Large intestine (tissue), 3 donors: Measurements from ENCODE around the gene DNAH9. TPM values are rescaled to one million over a fixed set of nuclear protein-coding genes. Genes with fewer than 3 reads are reported as not detected.
A peak's percentile ranks its signal among the peaks of the same experiment; 100 is the strongest.

Experiments used
- DNase-seq, 2 donors: peaks; one replicate each; pipeline versions ENCODE4 v3.0.0 to v3.0.0-alpha.2; 2013
- H3K27ac ChIP-seq: one replicate; pipeline ENCODE4 v1.5.1; 2013; ENCODE audit warnings: low read length
- H3K27me3 ChIP-seq: 2 replicates; pipeline ENCODE4 v1.6.1; 2013; ENCODE audit warnings: low read length; ENCODE audit not compliant: control insufficient read depth, insufficient read depth
- H3K36me3 ChIP-seq: 2 replicates; pipeline ENCODE4 v1.6.1; 2013; ENCODE audit warnings: low read length; ENCODE audit not compliant: control insufficient read depth, insufficient read depth
- H3K4me1 ChIP-seq: one replicate; pipeline ENCODE4 v1.6.1; 2013; ENCODE audit warnings: low read length; ENCODE audit not compliant: control insufficient read depth, insufficient read depth
- H3K4me3 ChIP-seq: one replicate; pipeline ENCODE4 v1.5.1; 2013; ENCODE audit warnings: low read length
- H3K9me3 ChIP-seq: one replicate; pipeline ENCODE4 v1.6.1; 2013; ENCODE audit warnings: mild to moderate bottlenecking, low read depth, low read length, moderate library complexity; ENCODE audit not compliant: control insufficient read depth
- WGBS: methylation state at CpG from one replicate; pipeline ENCODE4 v1.1.5; 2013; ENCODE audit warnings: low lambda C conversion rate; ENCODE audit not compliant: insufficient coverage; 5-methylcytosine and 5-hydroxymethylcytosine counted together
- polyA plus RNA-seq: library from polyadenylated mRNA; unstranded; fragments of 120-200 nt; gene quantifications from one replicate; pipeline ENCODE4 v1.2.1, GENCODE V29; 2013

The DNAH9 gene
- polyA plus RNA-seq, 1 donor = 0.28 TPM

DNA sequence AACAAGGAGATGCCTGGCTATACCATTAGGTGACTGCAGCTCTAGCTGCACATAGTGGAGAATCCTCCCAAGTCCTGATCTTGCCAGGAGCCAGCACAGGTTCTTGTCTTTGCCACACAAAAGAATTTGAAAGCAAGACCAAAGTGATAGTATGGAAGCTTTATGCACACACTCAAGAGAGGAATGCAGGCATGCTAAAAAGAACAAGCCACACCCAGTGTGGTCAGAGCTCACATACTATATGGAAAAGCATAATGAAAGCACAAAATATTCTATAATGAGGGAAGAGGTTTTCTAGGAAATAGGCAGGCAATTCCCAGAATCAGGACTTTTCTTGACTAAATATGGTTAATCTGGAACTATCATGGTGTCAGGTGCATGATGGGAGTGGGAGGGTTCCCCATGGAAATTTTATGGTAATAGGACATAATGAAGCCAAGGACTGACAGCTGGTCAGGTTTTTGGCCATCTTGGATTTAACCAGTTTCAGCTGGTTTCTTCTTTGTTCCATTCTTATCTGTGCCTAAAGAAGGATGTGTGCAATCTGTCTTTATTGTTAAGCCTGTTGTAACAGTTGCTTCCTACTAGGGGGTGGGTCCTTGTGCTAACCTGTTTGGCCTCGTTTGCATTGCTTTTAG lies 227.4 kb downstream of the DNAH9 start:
- H3K27me3 ChIP-seq = no peaks in the 10 kb centered on the region
- no peaks in the 10 kb centered on the region for H3K36me3 ChIP-seq
- H3K9me3 ChIP-seq = no peaks in the 10 kb centered on the region
- no peak for DNase-seq
- H3K4me3 ChIP-seq = no peak overlapping the region
- WGBS = no CpG with 5 or more reads among the region's 1 CpG
- H3K4me1 ChIP-seq = no peaks in the 10 kb centered on the region
- no peak overlapping the region for H3K27ac ChIP-seq

DNA sequence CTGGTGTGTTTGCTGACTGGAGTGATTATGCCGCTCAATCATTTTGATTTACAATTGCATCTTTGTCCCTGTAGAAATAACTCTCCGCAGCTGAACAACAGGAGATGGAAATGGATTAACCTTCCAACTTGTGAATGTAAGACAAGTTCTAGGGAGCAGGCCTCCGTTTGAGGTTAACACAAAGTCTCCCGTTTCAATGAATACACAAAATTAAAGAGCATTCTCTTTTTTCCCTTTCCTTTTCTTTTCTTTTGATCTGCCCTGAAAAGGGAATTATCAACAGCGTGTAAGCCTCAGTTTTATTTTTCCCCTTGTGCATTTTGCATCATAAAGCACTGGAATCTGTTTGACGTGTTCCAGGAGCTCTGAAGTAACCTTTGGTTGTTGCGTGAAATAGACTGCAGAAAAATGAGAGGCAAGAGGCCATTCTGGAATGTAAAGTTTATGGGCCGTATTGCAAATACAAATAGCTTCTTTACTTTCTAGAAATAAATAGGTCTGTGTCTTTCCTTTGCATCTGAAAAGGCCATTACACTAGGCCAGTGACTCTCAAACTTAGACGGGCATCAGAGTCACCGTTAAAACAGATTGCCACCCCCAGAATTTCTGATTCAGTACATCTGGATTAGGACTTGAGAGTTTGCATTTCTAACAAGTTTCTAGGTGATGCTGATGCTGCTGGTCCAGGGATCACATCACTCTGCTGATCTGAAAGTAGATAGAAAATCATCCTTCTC lies 234.3 kb downstream of the DNAH9 start:
- H3K9me3 ChIP-seq = no peaks in the 10 kb centered on the region
- no peaks in the 10 kb centered on the region for H3K4me1 ChIP-seq
- WGBS = 85% methylated on average over 3 of the region's 10 CpGs
- no peak overlapping the region for H3K27ac ChIP-seq
- no peaks in the 10 kb centered on the region for H3K27me3 ChIP-seq
- no peak overlapping the region for H3K4me3 ChIP-seq
- H3K36me3 ChIP-seq = no peaks in the 10 kb centered on the region
- DNase-seq = no peak

DNA sequence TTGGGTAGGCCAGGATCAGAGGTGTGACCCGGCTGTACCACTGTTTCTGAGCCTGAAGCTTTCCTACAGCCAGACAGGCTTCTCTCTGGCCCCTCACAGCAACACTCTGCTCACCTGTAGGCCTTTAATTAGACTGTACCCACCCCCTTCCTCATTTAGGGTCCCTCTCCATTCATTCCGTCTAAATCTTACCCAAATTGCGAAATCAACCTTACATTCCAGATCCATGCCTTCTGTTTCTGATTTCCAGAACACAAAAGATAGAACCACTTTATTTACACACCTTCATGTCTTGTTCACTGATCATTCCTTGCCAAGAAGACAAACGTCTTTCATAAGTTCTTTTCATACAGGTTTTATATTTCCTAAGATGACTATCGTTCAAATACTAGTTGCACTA lies 238.2 kb downstream of the DNAH9 start:
- DNase-seq = no peak
- no peaks in the 10 kb centered on the region for H3K9me3 ChIP-seq
- no peaks in the 10 kb centered on the region for H3K36me3 ChIP-seq
- no peaks in the 10 kb centered on the region for H3K4me1 ChIP-seq
- no peak overlapping the region for H3K4me3 ChIP-seq
- no peaks in the 10 kb centered on the region for H3K27me3 ChIP-seq
- no peak overlapping the region for H3K27ac ChIP-seq
- WGBS = 94% methylated on average over 4 of the region's 5 CpGs

DNA sequence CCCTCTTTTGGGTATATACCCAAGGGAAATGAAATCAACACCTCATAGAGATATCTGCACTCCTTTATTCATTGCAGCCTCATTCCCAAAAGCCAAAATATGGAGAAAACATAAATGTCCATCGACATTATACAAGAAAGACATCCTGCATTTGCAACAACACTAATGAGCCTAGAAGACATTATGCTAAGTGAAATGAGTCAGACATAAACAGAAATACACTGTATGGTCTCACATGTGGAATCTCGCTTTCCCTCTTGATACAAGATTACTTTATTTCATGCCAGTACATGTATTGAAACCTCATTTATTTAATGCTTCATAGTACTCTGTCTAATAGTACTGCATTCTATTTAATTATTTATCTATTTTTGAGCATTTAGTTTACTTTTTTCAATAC lies 241.8 kb downstream of the DNAH9 start:
- Histone ChIP-seq H3K4me1 (no peaks in the 10 kb centered on the region), H3K4me3 (no peak overlapping the region), H3K27me3 (no peaks in the 10 kb centered on the region), H3K36me3 (no peaks in the 10 kb centered on the region), H3K27ac (no peak overlapping the region), H3K9me3 (no peaks in the 10 kb centered on the region)
- 100% methylated on average over 1 of the region's 2 CpGs for WGBS
- no peak for DNase-seq

DNA sequence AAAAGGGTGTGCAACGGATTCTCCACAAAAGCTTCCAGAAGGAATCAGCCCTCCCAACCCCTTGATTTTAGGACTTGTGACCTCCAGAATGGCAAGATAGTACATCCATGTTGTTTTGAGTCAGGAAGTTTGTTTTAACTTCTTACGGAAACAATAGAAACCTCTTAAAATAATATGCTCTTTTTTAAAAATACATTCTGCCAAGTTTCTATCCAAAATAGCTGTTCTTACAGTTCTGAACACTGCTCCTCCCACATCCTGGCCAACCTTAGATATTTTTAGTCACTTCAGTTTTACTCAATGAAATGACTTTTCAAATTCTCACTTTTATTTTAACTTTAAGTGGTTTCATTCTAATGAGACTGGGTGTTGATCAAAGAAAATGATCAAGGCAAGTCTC lies 242.6 kb downstream of the DNAH9 start:
- no peak for DNase-seq
- H3K36me3 ChIP-seq = no peaks in the 10 kb centered on the region
- no peaks in the 10 kb centered on the region for H3K4me1 ChIP-seq
- no peaks in the 10 kb centered on the region for H3K27me3 ChIP-seq
- H3K4me3 ChIP-seq = no peak overlapping the region
- no CpG with 5 or more reads among the region's 2 CpGs for WGBS
- H3K9me3 ChIP-seq = no peaks in the 10 kb centered on the region
- H3K27ac ChIP-seq = no peak overlapping the region

DNA sequence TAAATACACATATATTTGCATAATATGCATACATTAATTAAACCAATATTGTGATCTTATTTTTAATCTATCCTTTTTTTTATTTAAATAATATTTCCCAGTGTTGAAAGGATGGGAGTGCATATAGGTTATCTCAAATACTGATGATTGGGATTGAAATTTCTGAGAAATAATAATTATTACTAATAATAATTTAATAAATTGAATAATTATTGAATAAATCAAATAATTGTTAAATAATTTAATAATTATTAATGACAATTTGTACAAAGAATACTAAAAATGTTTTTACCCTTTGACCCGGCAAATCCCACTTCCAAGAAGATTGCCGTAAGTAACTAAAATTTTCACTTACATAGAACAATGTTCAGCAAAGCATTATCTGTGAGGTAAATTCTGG lies 250.1 kb downstream of the DNAH9 start:
- H3K4me3 ChIP-seq = no peak overlapping the region
- DNase-seq = no peak
- H3K27me3 ChIP-seq = no peaks in the 10 kb centered on the region
- no peaks in the 10 kb centered on the region for H3K4me1 ChIP-seq
- H3K27ac ChIP-seq = no peak overlapping the region
- no peaks in the 10 kb centered on the region for H3K36me3 ChIP-seq
- WGBS = no CpG with 5 or more reads among the region's 2 CpGs
- no peaks in the 10 kb centered on the region for H3K9me3 ChIP-seq

DNA sequence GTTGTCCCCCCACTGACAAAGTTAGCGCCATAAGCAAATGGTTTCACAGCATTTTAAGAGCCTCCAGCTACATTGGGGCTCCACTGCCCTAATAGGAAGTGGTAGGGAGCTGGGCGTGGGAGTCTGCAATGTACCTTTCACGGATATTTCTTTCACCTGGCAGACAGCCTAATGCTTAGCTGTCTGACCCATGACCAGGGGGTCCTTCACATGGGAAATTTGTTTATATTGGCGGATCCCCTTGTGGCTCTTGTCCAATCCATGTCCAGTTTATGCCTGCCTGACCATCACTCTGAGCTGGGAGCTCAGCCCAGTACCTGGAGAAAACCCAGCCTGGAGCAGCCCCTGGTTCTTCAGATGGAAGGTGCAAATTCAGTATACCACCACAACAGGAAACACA lies 254.0 kb downstream of the DNAH9 start:
- Histone ChIP-seq H3K27me3 (no peaks in the 10 kb centered on the region), H3K9me3 (no peaks in the 10 kb centered on the region), H3K27ac (no peak overlapping the region), H3K36me3 (no peaks in the 10 kb centered on the region), H3K4me1 (no peaks in the 10 kb centered on the region), H3K4me3 (no peak overlapping the region)
- DNase-seq = no peak
- no CpG with 5 or more reads among the region's 4 CpGs for WGBS

DNA sequence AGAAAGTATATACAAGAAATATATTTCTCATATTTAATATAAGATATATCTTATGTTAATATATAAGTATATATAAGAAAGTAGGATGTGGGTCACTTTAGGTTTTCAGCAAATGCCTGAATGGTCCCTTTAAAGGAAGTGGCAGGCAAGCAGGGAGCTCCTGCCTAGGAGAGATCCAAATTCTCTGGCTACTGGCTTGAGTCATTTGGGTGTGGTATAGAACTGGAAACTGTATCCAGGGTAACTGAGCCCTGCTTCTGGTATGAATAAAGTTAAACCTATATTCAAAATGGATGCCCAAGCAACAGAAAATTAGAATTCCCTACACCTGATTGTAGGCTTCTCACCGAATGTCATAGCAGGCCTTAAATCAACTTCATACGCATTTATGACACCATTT lies 254.6 kb downstream of the DNAH9 start:
- Histone ChIP-seq H3K9me3 (no peaks in the 10 kb centered on the region), H3K4me3 (no peak overlapping the region), H3K4me1 (no peaks in the 10 kb centered on the region), H3K27me3 (no peaks in the 10 kb centered on the region), H3K27ac (no peak overlapping the region), H3K36me3 (no peaks in the 10 kb centered on the region)
- no peak for DNase-seq
- no CpG with 5 or more reads among the region's 2 CpGs for WGBS

DNA sequence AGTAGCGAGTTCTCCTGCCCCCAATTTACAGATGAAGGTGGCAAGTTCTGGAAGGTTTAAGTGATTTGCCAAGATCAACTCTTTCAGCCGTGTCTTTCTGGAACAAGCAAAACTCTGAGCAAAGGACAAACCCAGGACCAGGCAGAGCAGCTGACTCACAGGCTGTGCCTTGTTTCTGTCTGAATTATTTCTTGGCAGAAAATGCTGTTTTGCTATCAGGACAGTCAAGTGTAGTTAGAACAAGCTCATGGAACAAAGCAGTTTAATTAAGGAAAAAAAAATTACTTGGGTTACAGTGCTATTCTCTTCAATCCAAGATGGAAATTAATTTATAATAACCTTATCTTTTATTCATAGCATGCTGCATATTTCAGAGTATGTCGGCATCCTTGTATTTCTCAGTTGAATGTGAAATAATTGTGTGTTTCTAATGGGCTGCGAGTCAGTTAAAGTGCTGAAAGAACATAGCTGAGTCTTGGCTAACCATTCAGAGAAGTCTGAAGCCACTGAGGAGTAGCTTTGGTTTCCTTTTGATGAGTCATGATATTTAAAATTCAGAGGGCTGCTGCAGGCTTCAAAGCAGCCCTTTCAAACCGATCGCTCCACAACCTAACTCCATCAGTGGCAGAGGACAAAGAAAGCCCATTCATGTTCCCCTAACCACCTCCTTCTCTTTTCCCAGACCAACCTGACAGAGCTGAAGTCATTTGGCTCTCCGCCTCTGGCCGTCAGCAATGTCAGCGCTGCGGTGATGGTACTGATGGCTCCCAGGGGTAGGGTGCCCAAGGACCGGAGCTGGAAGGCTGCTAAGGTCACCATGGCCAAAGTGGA lies 255.3 kb downstream of the DNAH9 start:
- DNase-seq = no peak
- WGBS = no CpG with 5 or more reads among the region's 11 CpGs
- Histone ChIP-seq H3K4me3 (no peak overlapping the region), H3K36me3 (no peaks in the 10 kb centered on the region), H3K27ac (no peak overlapping the region), H3K27me3 (no peaks in the 10 kb centered on the region), H3K9me3 (no peaks in the 10 kb centered on the region), H3K4me1 (no peaks in the 10 kb centered on the region)

DNA sequence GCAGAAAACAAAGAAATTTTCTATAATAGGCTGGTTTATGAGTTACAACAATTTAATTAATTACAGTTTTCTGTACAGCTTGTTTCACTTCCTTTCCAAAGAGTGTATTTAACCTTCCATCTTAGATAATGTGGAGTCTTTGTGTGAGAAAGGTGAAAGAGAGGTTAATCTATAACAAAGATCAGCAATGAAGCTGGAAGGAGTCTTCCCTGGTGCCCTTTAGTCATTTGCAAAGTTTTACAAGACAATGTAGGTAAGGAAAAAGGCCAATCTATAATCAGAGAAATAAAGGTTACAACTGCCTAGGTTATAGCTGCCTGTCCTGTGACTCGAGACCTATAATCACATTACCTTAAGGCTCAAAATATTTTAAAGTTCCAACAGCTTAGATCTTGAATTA lies 257.0 kb downstream of the DNAH9 start:
- Histone ChIP-seq H3K4me3 (no peak overlapping the region), H3K9me3 (no peaks in the 10 kb centered on the region), H3K27ac (peak overlapping the region; percentile 29), H3K4me1 (no peaks in the 10 kb centered on the region), H3K36me3 (no peaks in the 10 kb centered on the region), H3K27me3 (no peaks in the 10 kb centered on the region)
- peak in 1 of 2 donors; percentile 42 for DNase-seq
- WGBS = no CpG with 5 or more reads among the region's 1 CpG
